GM21619 (cell line): Measurements from ENCODE around the gene SLC4A3.

Experiments used
- ATAC-seq: cut with Tn5 transposase; IDR thresholded peaks from one replicate; pipeline ENCODE4 v1.9.1; 2021; ENCODE audit not compliant: unreplicated experiment

Gene SLC4A3

GRCh38 chr2:219627103-219628100 is at the start of gene SLC4A3:
Gene SLC4A3 (plus strand): TSS chr2:219627630. CDS start chr2:219627993, 363 bp downstream.
- ATAC-seq, result no peak

GRCh38 chr2:219578811-219579613 is 48.4 kb upstream of the SLC4A3 start:
- no peak for ATAC-seq

GRCh38 chr2:219581346-219581745 is 46.1 kb upstream of the SLC4A3 start:
- no peak for ATAC-seq

GRCh38 chr2:219591091-219591490 is 36.3 kb upstream of the SLC4A3 start:
- no peak for ATAC-seq

GRCh38 chr2:219592736-219593135 is 34.7 kb upstream of the SLC4A3 start:
- ATAC-seq, result no peak

- no peak for ATAC-seq
Observed at GRCh38 chr2:219593154-219593553, 34.3 kb upstream of the SLC4A3 start.

- ATAC-seq, result no peak
Observed at GRCh38 chr2:219595256-219595655, 32.2 kb upstream of the SLC4A3 start.

- peak; percentile 6 for ATAC-seq
Observed at GRCh38 chr2:219596954-219597551, 30.4 kb upstream of the SLC4A3 start.

- ATAC-seq, result peak; percentile 91
Observed at GRCh38 chr2:219597552-219598307, 29.7 kb upstream of the SLC4A3 start, which contains the start of gene STK11IP. Gene STK11IP (plus strand): TSS chr2:219597857. CDS start chr2:219598120, 263 bp downstream.

- no peak for ATAC-seq
Observed at GRCh38 chr2:219598308-219599078, 28.9 kb upstream of the SLC4A3 start.

GRCh38 chr2:219603771-219604170 is 23.7 kb upstream of the SLC4A3 start:
- ATAC-seq, result no peak

GRCh38 chr2:219605607-219605954 is 21.8 kb upstream of the SLC4A3 start:
- ATAC-seq, result no peak

GRCh38 chr2:219607931-219608330 is 19.5 kb upstream of the SLC4A3 start:
- no peak for ATAC-seq

- no peak for ATAC-seq
Observed at GRCh38 chr2:219608399-219608964, 18.9 kb upstream of the SLC4A3 start.

GRCh38 chr2:219609149-219609750 is 18.2 kb upstream of the SLC4A3 start:
- ATAC-seq, result no peak

GRCh38 chr2:219611306-219611705 is 16.1 kb upstream of the SLC4A3 start:
- no peak for ATAC-seq

- no peak for ATAC-seq
Observed at GRCh38 chr2:219611866-219612576, 15.4 kb upstream of the SLC4A3 start.

GRCh38 chr2:219612577-219613286 is 14.7 kb upstream of the SLC4A3 start:
- no peak for ATAC-seq
